ENCODE data around the gene CBLC. TPM values are rescaled to one million over a fixed set of nuclear protein-coding genes. Genes with fewer than 3 reads are reported as not detected.

The CBLC gene
- total RNA-seq, 1 donor from 2014 or later: not detected

GRCh38 chr19:44731622-44732021 lies 46.1 kb upstream of the CBLC start:
- H3K4me3 Mint-ChIP-seq: no peak overlapping the region
- POLR2A ChIA-PET: interaction anchor here (1.0 to 1.1 kb wide), 2 partner anchors 17 to 39 kb away, joined by 3 read pairs; no protein-coding TSS in a partner anchor
- H3K4me1 Mint-ChIP-seq: peaks cover 25% of the 10 kb centered on the region
- no peak for ATAC-seq (ENCODE audit: low read depth)
- no peak for DNase-seq
- H3K9me3 Mint-ChIP-seq: no peaks in the 10 kb centered on the region
- CTCF ChIA-PET: no interaction called here
- intact Hi-C loops (cut with micrococcal nuclease): no loop called here
- no peaks in the 10 kb centered on the region for H3K36me3 Mint-ChIP-seq (ENCODE audit: low read depth)
- TF ChIP-seq, protein P1, sequence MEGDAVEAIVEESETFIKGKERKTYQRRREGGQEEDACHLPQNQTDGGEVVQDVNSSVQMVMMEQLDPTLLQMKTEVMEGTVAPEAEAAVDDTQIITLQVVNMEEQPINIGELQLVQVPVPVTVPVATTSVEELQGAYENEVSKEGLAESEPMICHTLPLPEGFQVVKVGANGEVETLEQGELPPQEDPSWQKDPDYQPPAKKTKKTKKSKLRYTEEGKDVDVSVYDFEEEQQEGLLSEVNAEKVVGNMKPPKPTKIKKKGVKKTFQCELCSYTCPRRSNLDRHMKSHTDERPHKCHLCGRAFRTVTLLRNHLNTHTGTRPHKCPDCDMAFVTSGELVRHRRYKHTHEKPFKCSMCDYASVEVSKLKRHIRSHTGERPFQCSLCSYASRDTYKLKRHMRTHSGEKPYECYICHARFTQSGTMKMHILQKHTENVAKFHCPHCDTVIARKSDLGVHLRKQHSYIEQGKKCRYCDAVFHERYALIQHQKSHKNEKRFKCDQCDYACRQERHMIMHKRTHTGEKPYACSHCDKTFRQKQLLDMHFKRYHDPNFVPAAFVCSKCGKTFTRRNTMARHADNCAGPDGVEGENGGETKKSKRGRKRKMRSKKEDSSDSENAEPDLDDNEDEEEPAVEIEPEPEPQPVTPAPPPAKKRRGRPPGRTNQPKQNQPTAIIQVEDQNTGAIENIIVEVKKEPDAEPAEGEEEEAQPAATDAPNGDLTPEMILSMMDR (IDR thresholded peaks at IDR 0.05): no peak
- H3K27me3 Mint-ChIP-seq: peaks cover 3% of the 10 kb centered on the region
- H3K27ac Mint-ChIP-seq: no peak overlapping the region

DNA sequence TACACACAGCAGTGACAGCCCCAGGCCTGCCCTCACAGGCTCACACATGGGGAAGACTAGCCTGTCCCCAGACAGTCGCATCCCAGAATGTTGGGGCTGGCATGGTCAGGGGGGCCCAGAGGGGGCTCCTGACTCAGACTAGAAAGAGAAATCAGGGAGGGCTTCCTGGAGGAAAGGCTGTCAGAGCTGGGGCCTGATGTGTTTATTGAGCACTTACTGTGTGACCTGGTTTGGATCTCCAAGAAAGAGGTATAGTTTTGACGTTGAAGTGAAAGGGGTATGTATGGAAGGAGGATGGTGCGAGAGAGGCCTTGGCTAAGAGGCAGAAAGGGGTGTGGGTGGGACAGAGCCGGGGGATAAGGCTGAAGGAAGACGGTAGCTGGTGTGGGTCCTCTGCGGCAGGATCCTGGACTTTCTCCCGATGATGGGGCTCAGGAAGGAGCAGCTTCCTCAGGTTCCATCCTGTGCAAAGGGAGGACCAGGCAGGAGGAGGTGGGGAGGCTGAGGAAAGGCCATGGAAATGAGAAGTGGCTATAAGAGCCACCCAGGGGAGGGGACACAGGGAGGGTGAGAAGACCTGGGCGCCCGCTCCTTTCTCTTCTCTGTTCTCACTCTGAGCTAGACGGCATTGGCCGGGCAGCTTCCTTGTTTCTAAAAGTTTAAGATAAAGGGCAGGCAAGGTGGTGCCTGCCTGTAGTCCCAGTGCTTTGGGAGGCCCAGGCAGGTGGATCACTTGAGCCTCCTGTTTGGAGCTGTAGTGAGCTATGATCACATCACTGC lies 45.3 kb upstream of the CBLC start:
- no peaks in the 10 kb centered on the region for H3K9me3 Mint-ChIP-seq
- H3K4me1 Mint-ChIP-seq: peaks cover 31% of the 10 kb centered on the region
- H3K27ac Mint-ChIP-seq: no peak overlapping the region
- intact Hi-C loops (cut with micrococcal nuclease): no loop called here
- CTCF ChIA-PET: interaction anchor here (0.7 to 4.8 kb wide), 2 partner anchors 8 to 38 kb away, joined by 4 to 16 read pairs; no protein-coding TSS in a partner anchor
- TF ChIP-seq, protein P1 (IDR thresholded peaks at IDR 0.05): no peak
- H3K27me3 Mint-ChIP-seq: peaks cover 3% of the 10 kb centered on the region
- no peaks in the 10 kb centered on the region for H3K36me3 Mint-ChIP-seq (ENCODE audit: low read depth)
- no peak for ATAC-seq (ENCODE audit: low read depth)
- no peak overlapping the region for H3K4me3 Mint-ChIP-seq
- DNase-seq: no peak
- POLR2A ChIA-PET: interaction anchor here (0.6 to 1.8 kb wide), 5 partner anchors 9 to 38 kb away, joined by 3 to 7 read pairs (median 3); no protein-coding TSS in a partner anchor

- intact Hi-C loops (cut with micrococcal nuclease): no loop called here
- no peaks in the 10 kb centered on the region for H3K36me3 Mint-ChIP-seq (ENCODE audit: low read depth)
- TF ChIP-seq, protein P1 (IDR thresholded peaks at IDR 0.05): no peak
- POLR2A ChIA-PET: no interaction called here
- no peak overlapping the region for H3K4me3 Mint-ChIP-seq
- CTCF ChIA-PET: interaction anchor here (4.8 kb wide), 1 partner anchor 10 kb away, joined by 16 read pairs; no protein-coding TSS in a partner anchor
- no peaks in the 10 kb centered on the region for H3K9me3 Mint-ChIP-seq
- H3K27ac Mint-ChIP-seq: no peak overlapping the region
- H3K4me1 Mint-ChIP-seq: peaks cover 14% of the 10 kb centered on the region
- DNase-seq (no peak), ATAC-seq (ENCODE audit: low read depth) (no peak)
- H3K27me3 Mint-ChIP-seq: peaks cover 3% of the 10 kb centered on the region
These were observed 43.3 kb upstream of the CBLC start for GRCh38 chr19:44734357-44734756.

- no peaks in the 10 kb centered on the region for H3K9me3 Mint-ChIP-seq
- peaks cover 2% of the 10 kb centered on the region for H3K27me3 Mint-ChIP-seq
- TF ChIP-seq, protein P1 (IDR thresholded peaks at IDR 0.05): no peak
- intact Hi-C loops (cut with micrococcal nuclease): no loop called here
- H3K36me3 Mint-ChIP-seq (ENCODE audit: low read depth): no peaks in the 10 kb centered on the region
- DNase-seq (no peak), ATAC-seq (ENCODE audit: low read depth) (no peak)
- no peak overlapping the region for H3K4me3 Mint-ChIP-seq
- CTCF ChIA-PET: interaction anchor here (4.8 kb wide), 1 partner anchor 11 kb away, joined by 16 read pairs; no protein-coding TSS in a partner anchor
- POLR2A ChIA-PET: interaction anchor here (2.0 kb wide), 1 partner anchor 36 kb away, joined by 10 read pairs; no protein-coding TSS in a partner anchor
- peaks cover 8% of the 10 kb centered on the region for H3K4me1 Mint-ChIP-seq
- H3K27ac Mint-ChIP-seq: no peak overlapping the region
These were observed 42.7 kb upstream of the CBLC start for GRCh38 chr19:44735011-44735410.

Data from activated B cell treated with CpG ODN at 0.5 μM for 24 hours (primary cell).